Measurements from ENCODE around the gene SYNDIG1.

The SYNDIG1 gene

DNA sequence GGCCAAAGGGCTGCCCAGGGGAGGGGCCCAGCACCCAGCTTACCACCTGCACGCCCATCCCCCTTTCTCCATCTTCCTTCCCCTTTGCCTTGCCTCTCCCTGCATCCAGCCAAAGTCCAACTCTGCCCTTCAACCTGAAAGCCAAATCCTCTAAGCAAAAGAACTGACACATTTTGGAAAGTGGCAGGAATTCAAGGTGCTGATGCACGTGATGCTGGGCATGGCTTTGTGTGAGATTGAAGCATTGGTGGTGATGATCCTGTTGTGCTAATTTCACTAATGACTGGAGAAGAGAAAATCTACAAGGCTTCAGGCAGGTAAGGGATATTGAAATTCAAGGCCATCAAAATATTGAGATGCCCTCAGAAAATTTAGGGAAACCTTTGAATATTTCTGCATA, 23.3 kb downstream of the SYNDIG1 start:
- no peak for TF ChIP-seq JUND (IDR thresholded peaks at IDR 0.05; ENCODE audit: low read depth)
- no peak for DNase-seq (ENCODE audit: low read depth in 1 of 2, low spot score in 1 of 2)
- in situ Hi-C loops (cut with HindIII; ENCODE audit: low pct_unique_long_range_greater_than_20kb, low sequenced_read_pairs), result no loop called here

DNA sequence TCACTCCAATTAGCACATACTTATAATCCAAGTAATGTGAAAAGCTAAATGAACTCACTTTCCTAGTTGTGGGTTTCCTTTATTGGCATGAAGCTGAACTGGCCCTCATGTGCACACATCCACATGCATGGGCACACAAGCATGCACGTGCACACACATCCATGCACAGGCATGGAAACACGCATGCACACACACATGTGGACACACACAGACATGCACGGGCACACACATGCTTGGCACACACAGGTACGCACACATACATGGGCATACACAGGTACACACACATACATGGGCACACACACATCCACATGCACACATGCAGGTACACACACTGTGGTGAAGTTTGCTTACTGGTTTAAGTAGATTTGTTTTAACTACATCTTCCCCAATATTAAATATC, 23.8 kb downstream of the SYNDIG1 start:
- TF ChIP-seq JUND (IDR thresholded peaks at IDR 0.05; ENCODE audit: low read depth), result no peak
- in situ Hi-C loops (cut with HindIII; ENCODE audit: low pct_unique_long_range_greater_than_20kb, low sequenced_read_pairs), result no loop called here
- no peak for DNase-seq (ENCODE audit: low read depth in 1 of 2, low spot score in 1 of 2)

DNA sequence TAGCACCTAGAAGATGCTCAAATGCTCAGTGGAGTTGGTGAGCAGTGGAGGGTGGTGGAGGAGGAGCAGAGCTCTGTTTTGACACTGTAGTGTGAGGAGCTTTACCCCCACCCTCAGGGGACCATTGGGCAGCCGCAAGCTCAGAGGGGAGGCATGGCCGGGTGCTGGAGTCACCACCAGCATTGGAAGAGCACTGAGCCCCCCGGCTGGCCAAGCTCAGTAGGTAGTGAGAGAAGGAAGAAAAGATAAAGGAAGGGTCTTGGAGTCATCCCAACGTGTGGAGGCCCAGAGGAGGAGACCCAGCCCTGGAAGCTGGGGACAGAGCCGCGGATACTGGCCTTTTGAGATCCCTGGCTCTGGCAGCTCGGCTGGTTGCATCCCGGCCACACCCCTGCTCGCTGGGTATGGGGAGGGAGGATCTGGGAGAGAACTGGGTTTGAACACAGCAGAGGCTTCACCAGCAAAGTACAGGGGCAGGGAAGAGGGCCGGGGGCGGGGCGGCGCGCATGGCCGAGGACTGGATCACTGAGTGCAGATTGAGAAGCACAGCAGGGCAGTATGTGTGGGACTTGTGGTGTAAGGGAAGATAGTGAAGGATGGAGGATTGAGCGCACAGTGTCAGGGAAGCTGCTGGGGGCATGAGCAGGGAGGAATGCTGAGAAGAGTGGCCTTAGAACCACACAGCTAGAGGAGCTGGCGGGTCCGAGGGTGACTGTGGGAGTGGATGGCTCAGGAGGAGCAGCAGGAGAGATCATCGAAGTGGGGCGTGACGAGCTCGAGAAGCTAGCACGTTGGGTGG, 24.4 kb downstream of the SYNDIG1 start:
- TF ChIP-seq JUND (IDR thresholded peaks at IDR 0.05; ENCODE audit: low read depth), result no peak
- in situ Hi-C loops (cut with HindIII; ENCODE audit: low pct_unique_long_range_greater_than_20kb, low sequenced_read_pairs), result no loop called here
- no peak for DNase-seq (ENCODE audit: low read depth in 1 of 2, low spot score in 1 of 2)

DNA sequence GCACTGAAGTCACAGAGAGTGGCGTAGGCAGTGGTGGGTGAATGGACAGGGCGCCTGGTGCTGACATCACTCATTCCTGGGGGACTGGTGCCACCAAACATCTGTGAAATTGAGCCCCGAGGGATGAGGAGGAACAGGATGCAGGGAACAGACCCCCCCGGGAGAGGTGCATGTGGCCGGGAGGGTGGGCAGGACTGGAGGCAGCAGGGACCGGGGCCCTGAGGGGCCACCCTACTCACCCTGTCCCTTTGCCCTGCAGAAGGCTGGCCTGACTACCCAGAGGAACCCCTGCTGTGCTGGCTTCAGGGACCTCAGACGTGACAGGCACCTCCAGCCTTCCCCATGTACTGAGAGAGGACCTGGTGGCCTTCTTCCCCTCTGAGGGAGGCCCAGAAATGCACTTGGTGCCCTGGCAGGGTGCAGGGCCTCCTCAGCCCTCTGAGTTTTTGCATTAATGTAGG, 25.1 kb downstream of the SYNDIG1 start:
- DNase-seq (ENCODE audit: low read depth in 1 of 2, low spot score in 1 of 2), result no peak
- in situ Hi-C loops (cut with HindIII; ENCODE audit: low pct_unique_long_range_greater_than_20kb, low sequenced_read_pairs), result no loop called here
- no peak for TF ChIP-seq JUND (IDR thresholded peaks at IDR 0.05; ENCODE audit: low read depth)

DNA sequence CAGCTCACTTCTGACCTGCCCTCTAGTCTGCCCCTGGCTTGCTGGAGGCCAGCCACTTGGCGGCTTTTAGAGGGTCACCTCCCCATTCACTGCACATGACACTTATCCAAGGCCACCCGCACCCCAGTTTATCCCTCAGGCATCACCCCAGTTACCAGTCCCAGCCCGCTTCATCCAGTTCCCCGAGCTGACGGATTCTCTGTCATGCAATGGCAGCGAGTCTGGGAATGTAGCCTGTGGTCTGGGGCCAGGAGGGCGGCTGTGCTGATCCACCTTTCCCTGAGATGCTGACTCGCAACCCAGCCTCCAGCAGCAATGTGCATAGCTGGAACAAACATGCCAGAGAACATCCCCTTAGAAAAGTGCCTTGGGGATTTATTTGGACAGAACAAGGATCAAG, 25.8 kb downstream of the SYNDIG1 start:
- no peak for DNase-seq (ENCODE audit: low read depth in 1 of 2, low spot score in 1 of 2)
- TF ChIP-seq JUND (IDR thresholded peaks at IDR 0.05; ENCODE audit: low read depth), result no peak
- in situ Hi-C loops (cut with HindIII; ENCODE audit: low pct_unique_long_range_greater_than_20kb, low sequenced_read_pairs), result no loop called here

DNA sequence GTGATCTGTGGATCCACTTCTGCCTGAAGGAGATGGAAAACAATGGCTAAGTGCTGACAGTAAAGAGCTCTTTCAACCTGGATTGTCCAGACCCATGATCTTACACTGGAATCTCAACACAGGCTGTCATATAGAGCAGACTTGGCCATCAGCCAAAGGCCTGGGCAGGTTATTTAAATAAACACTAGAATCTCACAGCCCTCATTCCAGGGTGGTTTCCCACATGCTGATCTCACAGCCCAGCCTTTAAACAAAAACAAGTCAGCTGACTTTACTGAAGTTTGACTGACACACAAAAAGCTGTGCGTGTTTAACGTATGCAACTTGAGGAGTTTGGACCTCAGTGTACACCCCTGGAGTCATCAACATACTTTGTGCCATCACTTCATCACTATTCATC, 28.4 kb downstream of the SYNDIG1 start:
- TF ChIP-seq JUND (IDR thresholded peaks at IDR 0.05; ENCODE audit: low read depth), result no peak
- in situ Hi-C loops (cut with HindIII; ENCODE audit: low pct_unique_long_range_greater_than_20kb, low sequenced_read_pairs), result no loop called here
- DNase-seq (ENCODE audit: low read depth in 1 of 2, low spot score in 1 of 2), result no peak

DNA sequence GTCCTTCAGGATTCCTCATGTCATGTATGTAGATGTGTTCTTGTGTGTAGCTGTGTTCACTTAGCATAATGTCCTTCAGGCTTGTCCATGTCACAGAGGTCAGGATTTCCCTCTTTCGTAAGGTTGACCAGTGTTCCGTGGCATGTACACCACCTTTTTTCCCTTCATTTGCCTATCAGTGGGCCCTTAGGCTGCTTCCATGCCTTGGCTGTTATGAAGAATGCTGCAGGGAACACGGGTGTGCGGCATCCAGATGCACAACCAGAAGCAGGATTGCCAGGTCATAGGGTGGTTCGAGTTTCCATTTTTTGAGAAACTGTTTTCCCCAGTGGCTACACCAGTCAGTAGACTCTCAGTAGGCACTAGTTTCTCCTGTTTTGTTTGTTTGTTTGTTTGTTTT, 29.2 kb downstream of the SYNDIG1 start:
- DNase-seq (ENCODE audit: low read depth in 1 of 2, low spot score in 1 of 2), result no peak
- no peak for TF ChIP-seq JUND (IDR thresholded peaks at IDR 0.05; ENCODE audit: low read depth)
- in situ Hi-C loops (cut with HindIII; ENCODE audit: low pct_unique_long_range_greater_than_20kb, low sequenced_read_pairs), result no loop called here

DNA sequence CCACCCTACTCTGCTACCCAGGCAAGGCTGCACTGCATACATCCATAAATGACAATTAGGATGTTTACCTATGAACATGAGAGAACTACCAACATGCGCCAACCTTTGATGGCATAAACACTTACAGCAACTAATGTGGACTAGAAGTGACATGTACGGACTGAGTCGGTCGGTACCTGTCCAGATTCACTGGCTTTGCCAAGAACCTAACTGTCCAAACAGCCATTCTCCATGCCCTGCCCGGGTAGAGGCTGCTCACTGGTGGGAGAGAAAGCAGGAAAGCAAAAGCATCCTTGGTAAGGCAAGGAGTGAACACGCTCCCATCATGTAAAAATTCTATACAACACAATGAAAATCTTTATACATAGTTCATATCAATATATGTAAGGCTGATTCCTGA, 30.0 kb downstream of the SYNDIG1 start:
- TF ChIP-seq JUND (IDR thresholded peaks at IDR 0.05; ENCODE audit: low read depth), result no peak
- no peak for DNase-seq (ENCODE audit: low read depth in 1 of 2, low spot score in 1 of 2)
- in situ Hi-C loops (cut with HindIII; ENCODE audit: low pct_unique_long_range_greater_than_20kb, low sequenced_read_pairs), result no loop called here

DNA sequence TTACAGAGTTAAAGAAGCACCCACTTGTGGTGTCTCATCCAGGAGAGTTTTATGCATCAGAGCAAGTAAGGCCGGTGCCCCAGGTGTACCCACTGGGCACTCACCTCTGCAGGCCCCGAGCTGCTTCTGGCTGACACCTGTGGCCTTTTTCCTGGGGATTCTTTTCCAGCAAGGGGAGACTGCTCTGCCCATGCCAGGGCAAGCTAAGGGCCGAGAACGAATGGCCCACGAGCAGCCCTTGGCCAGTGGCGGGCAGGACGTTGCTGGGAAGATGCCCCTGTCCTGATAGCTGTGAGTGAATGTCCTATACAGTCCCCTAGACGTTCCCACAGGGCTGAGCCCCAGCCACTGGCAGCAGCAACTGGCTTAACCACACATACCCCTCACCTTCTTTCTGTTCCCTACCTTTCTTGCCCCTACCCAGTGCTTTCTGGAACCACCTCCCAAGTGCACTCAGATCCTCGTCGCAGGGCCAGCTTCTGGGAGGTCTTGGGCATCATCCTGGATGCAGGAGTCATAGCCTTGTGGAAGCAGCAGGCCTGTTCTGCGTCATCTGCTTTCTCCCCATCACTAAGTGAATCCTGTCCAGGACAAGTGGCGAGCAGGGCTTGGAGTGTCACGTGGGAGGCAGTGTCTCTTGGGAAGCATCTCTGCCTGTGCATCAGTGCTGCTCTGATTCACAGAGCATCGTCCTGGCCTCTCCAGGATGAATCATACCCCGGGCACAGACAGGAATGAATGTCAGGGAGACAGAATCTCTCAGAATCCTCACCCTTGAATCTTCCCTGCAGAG, 32.5 kb downstream of the SYNDIG1 start:
- DNase-seq (ENCODE audit: low read depth in 1 of 2, low spot score in 1 of 2), result no peak
- in situ Hi-C loops (cut with HindIII; ENCODE audit: low pct_unique_long_range_greater_than_20kb, low sequenced_read_pairs), result no loop called here
- TF ChIP-seq JUND (IDR thresholded peaks at IDR 0.05; ENCODE audit: low read depth), result no peak

DNA sequence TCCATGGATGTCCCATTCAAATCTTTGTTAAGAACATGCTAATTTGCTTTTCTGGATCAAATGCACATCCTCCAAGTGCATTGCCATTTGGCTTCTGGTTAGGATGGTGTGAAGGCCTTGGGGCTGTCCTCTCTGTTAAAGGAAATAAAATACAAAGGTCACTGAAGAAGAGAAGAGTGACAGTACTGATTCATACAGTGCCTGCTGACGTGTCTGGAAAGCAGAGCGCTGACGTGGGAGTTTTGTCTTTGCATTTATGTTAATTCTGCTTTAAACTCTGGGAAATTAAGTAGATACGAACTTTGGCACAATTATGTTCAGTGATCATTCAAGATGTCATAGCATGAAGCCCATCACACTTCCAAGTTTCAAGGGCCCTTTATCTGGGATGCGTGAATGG, 33.2 kb downstream of the SYNDIG1 start:
- in situ Hi-C loops (cut with HindIII; ENCODE audit: low pct_unique_long_range_greater_than_20kb, low sequenced_read_pairs), result no loop called here
- DNase-seq (ENCODE audit: low read depth in 1 of 2, low spot score in 1 of 2), result no peak
- TF ChIP-seq JUND (IDR thresholded peaks at IDR 0.05; ENCODE audit: low read depth), result no peak

DNA sequence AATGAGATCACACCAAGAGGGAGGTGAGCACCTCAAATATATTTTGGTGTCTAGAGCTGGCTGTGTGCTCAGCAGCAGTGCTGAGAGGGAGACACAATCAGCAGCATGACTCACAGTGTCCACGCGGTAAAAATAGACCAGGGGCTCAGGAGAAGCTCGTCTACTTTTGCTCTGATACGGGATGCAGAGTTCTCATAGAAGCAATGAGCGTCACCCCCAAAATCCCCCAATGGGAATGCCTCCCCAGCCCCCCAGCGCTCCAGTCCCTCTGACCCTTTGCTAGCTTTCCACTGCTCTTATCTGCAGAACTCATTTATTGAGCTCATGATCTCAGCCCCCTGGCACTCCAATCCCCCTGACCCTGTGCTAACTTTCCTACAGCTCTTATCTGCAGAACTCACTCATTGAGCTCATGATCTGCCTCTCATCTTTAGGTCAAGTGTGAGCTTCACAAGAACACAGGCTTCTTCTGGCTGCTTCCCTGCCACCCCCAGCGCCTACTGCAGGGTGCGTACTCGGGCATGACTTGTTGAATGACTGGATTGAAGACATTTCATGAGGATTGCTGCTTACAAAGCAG, 34.0 kb downstream of the SYNDIG1 start:
- in situ Hi-C loops (cut with HindIII; ENCODE audit: low pct_unique_long_range_greater_than_20kb, low sequenced_read_pairs), result no loop called here
- TF ChIP-seq JUND (IDR thresholded peaks at IDR 0.05; ENCODE audit: low read depth), result no peak
- DNase-seq (ENCODE audit: low read depth in 1 of 2, low spot score in 1 of 2), result peak in 1 of 2 experiments; percentile 27

DNA sequence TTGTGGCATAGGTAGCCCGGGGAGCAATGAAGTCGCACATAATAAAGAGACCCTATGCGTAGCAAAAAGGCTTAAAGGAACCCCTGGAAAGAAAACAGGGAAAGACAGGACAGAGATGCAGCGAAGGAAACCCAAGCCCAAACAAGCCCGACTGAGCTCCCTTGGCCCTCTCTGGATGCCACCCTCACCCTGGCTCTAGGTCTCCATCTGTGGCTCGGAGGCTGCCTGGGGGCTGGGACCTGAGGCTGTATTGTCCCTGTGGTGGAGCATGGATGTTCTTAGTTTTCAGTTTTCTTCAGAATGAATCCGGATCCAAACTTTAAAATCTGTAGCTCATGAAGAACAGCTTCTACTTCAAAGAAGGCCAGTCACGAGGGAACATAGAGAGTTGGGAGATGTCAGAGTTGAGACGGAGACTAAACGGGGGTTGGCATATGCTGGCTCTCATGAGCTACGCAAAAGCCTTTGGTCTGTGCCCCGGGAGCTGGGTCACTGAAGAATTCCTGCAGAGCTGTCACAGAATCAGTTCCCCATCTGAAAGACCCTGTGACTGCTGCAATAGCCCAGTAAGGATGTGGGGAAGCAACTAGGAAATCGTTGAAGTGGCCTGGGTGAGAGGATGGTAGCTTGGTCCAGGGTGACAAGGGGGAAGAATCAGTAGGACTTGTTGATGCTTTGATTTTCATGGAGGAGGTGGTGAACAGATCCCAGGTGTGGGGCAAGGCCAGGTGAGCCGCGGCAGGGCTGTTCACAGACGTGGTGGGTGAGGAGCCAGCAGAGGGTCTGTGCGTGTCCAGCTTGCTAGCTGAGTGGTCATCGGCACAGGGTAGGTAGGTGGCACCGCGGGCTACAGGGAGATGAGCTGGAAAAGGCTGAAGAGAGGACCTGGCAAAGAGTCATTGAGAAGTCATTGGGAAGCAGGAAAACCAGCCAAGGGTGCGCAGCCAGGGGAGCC, 35.2 kb downstream of the SYNDIG1 start:
- no peak for DNase-seq (ENCODE audit: low read depth in 1 of 2, low spot score in 1 of 2)
- no peak for TF ChIP-seq JUND (IDR thresholded peaks at IDR 0.05; ENCODE audit: low read depth)
- in situ Hi-C loops (cut with HindIII; ENCODE audit: low pct_unique_long_range_greater_than_20kb, low sequenced_read_pairs), result no loop called here

Data from T47D (cell line).